Measurements from ENCODE around the gene MED12.
A peak's percentile ranks its signal among the peaks of the same experiment; 100 is the strongest.
"Not testable (repeated sequence)": the region's sequence is repeated elsewhere in the genome, so short reads cannot be mapped to it uniquely, and the experiment has no call there.

MED12 gene

DNA sequence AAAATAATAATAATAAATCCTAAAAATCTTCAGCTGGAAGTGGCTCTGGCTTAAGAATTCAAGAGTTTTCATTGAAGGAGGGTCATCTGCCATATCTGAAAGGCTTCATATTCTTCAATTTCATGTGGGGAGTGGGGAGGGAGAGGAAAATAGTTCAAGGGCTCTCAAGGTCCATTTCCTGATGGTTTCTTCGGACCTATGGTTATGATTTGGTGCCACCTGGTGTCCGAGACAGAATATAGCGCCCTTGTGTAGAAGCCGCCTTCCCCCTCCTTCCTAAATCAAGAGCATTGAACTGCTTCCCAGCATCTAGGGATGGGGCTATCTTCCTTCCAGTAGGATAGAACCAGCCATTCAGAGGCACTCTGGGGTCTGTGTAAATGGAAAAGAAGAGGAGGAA lies 60.5 kb downstream of the MED12 start:
- Histone ChIP-seq H2AFZ (ENCODE audit: low read depth, low read length, severe bottlenecking) (no peak overlapping the region), H3K4me3 (ENCODE audit: insufficient read depth, low read length, poor library complexity, severe bottlenecking) (no peak overlapping the region), H4K20me1 (ENCODE audit: low read depth, low read length) (no peaks in the 10 kb centered on the region), H3K9ac (ENCODE audit: low read length) (no peak overlapping the region), H3K9me3 (ENCODE audit: insufficient read depth, low read length) (no peaks in the 10 kb centered on the region), H3K36me3 (ENCODE audit: low read length) (no peaks in the 10 kb centered on the region), H3K79me2 (ENCODE audit: insufficient read depth, low read length) (no peaks in the 10 kb centered on the region), H3K9me2 (replicated peaks; ENCODE audit: insufficient read depth, low read length) (no peaks in the 10 kb centered on the region), H3K27me3 (ENCODE audit: low read length) (no peaks in the 10 kb centered on the region), H3F3A (ENCODE audit: insufficient read depth) (peaks cover 19% of the 10 kb centered on the region; the same call in 1 of the 2 replicates), H3K4me2 (ENCODE audit: low read depth, low read length, poor library complexity, severe bottlenecking) (no peak overlapping the region), H3K27ac (ENCODE audit: low read depth, low read length) (no peak overlapping the region)
- no peak for TF ChIP-seq EZH2phosphoT487 (conservative IDR thresholded peaks at IDR 0.05; ENCODE audit: low read length)
- TF ChIP-seq, protein P1, sequence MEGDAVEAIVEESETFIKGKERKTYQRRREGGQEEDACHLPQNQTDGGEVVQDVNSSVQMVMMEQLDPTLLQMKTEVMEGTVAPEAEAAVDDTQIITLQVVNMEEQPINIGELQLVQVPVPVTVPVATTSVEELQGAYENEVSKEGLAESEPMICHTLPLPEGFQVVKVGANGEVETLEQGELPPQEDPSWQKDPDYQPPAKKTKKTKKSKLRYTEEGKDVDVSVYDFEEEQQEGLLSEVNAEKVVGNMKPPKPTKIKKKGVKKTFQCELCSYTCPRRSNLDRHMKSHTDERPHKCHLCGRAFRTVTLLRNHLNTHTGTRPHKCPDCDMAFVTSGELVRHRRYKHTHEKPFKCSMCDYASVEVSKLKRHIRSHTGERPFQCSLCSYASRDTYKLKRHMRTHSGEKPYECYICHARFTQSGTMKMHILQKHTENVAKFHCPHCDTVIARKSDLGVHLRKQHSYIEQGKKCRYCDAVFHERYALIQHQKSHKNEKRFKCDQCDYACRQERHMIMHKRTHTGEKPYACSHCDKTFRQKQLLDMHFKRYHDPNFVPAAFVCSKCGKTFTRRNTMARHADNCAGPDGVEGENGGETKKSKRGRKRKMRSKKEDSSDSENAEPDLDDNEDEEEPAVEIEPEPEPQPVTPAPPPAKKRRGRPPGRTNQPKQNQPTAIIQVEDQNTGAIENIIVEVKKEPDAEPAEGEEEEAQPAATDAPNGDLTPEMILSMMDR (IDR thresholded peaks at IDR 0.05; ENCODE audit: insufficient read depth, low read length, poor library complexity, severe bottlenecking): peak; percentile 19

DNA sequence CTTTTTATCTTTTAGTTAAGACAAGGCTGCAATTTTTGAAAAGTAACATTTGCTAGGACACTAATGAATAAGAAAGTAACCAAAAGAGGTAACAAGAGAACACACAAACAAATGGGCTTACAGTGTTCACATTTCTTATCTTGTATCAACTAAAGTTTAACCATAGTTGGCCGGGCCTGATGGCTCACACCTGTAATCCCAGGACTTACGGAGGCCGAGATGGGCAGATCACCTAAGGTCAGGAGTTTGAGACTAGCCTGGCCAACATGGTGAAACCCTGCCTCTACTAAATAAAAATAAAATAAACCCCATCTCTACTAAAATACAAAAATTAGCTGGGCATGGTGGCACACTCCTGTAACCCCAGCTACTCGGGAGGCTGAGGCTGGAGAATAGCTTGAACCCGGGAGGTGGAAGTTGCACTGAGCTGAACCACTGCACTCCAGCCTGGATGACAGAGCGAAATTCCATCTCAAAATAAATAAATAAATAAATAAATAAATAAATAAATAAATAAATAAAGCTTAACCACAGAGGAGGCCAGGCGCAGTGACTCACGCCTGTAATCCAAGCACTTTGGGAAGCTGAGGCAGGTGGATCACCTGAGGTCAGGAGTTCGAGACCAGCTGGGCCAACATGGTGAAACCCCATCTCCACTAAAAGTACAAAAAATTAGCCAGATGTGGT lies 62.3 kb downstream of the MED12 start:
- H3K79me2 ChIP-seq (ENCODE audit: insufficient read depth, low read length); H3K4me2 ChIP-seq (ENCODE audit: low read depth, low read length, poor library complexity, severe bottlenecking); H3K4me3 ChIP-seq (ENCODE audit: insufficient read depth, low read length, poor library complexity, severe bottlenecking); H3K27me3 ChIP-seq (ENCODE audit: low read length); H3K36me3 ChIP-seq (ENCODE audit: low read length); H2AFZ ChIP-seq (ENCODE audit: low read depth, low read length, severe bottlenecking); H4K20me1 ChIP-seq (ENCODE audit: low read depth, low read length); H3K9me3 ChIP-seq (ENCODE audit: insufficient read depth, low read length); H3K9me2 ChIP-seq (replicated peaks; ENCODE audit: insufficient read depth, low read length): not testable (repeated sequence)
- Histone ChIP-seq H3K9ac (ENCODE audit: low read length) (0 out of 2 replicates have a peak overlapping the region, but pooled peaks have one; percentile 69), H3K27ac (ENCODE audit: low read depth, low read length) (peak overlapping the region; percentile 88; the same call in 1 of the 2 replicates), H3F3A (ENCODE audit: insufficient read depth) (peaks cover 19% of the 10 kb centered on the region; the same call in 1 of the 2 replicates)

DNA sequence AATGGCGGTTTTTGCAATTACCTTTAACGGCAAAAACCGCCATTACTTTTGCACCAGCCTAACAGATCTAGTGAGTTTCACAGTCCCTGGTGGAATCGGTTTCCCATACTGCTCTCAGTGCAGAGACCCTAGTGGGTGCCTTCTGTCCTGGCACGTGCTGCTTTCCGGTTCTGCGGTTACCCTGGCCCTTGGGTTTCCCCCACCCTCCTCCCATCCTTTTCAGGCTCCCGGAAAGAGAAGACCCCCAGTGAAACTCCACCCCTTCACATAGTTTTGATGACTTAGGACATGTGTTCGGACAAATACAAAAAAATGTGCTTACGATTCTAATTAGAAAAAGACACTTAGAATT lies 63.1 kb downstream of the MED12 start:
- Histone ChIP-seq H3K27me3 (ENCODE audit: low read length) (no peaks in the 10 kb centered on the region), H3K27ac (ENCODE audit: low read depth, low read length) (peak overlapping the region; percentile 88), H3F3A (ENCODE audit: insufficient read depth) (peaks cover 19% of the 10 kb centered on the region; the same call in 1 of the 2 replicates), H4K20me1 (ENCODE audit: low read depth, low read length) (no peaks in the 10 kb centered on the region), H3K9ac (ENCODE audit: low read length) (peak overlapping the region; percentile 69), H3K4me3 (ENCODE audit: insufficient read depth, low read length, poor library complexity, severe bottlenecking) (peak overlapping the region; percentile 47), H3K9me2 (replicated peaks; ENCODE audit: insufficient read depth, low read length) (no peaks in the 10 kb centered on the region), H3K79me2 (ENCODE audit: insufficient read depth, low read length) (no peaks in the 10 kb centered on the region), H3K4me2 (ENCODE audit: low read depth, low read length, poor library complexity, severe bottlenecking) (peak overlapping the region; percentile 87), H2AFZ (ENCODE audit: low read depth, low read length, severe bottlenecking) (peak overlapping the region; percentile 5), H3K36me3 (ENCODE audit: low read length) (no peaks in the 10 kb centered on the region), H3K9me3 (ENCODE audit: insufficient read depth, low read length) (no peaks in the 10 kb centered on the region)
- TF ChIP-seq EZH2phosphoT487 (conservative IDR thresholded peaks at IDR 0.05; ENCODE audit: low read length): no peak
- TF ChIP-seq, protein P1 (IDR thresholded peaks at IDR 0.05; ENCODE audit: insufficient read depth, low read length, poor library complexity, severe bottlenecking): no peak

All from SU-DHL-6 (cell line).